ENCODE data around the gene TRMT10C. TPM values are rescaled to one million over a fixed set of nuclear protein-coding genes. Genes with fewer than 3 reads are reported as not detected.
"Not testable (repeated sequence)": the region's sequence is repeated elsewhere in the genome, so short reads cannot be mapped to it uniquely, and the experiment has no call there.

The TRMT10C gene
- 35.4 TPM for polyA plus RNA-seq (ENCODE audit: insufficient read length)
- long read RNA-seq, donor 1, transcript TRMT10C-201 (2 exons, 1,819 nt) = major isoform, 32 of 32 reads
- long read RNA-seq, donor 1, partial matches to known transcripts = 0 of 32 reads
- long read RNA-seq, donor 1, other reads (novel, unspliced or antisense) = 0 of 32 reads
- long read RNA-seq, donor 2, transcript TRMT10C-201 (2 exons, 1,819 nt) = major isoform, 28 of 36 reads
- long read RNA-seq, donor 2, partial matches to known transcripts = 8 of 36 reads
- long read RNA-seq, donor 2, other reads (novel, unspliced or antisense) = 0 of 36 reads
- long read RNA-seq, donor 3, transcript TRMT10C-201 (2 exons, 1,819 nt) = major isoform, 21 of 21 reads
- long read RNA-seq, donor 3, partial matches to known transcripts = 0 of 21 reads
- long read RNA-seq, donor 3, other reads (novel, unspliced or antisense) = 0 of 21 reads
- long read RNA-seq, donor 4, transcript TRMT10C-201 (2 exons, 1,819 nt) = major isoform, 5 of 2,176 reads
- long read RNA-seq, donor 4, partial matches to known transcripts = 2,171 of 2,176 reads
- long read RNA-seq, donor 4, other reads (novel, unspliced or antisense) = 0 of 2,176 reads
- long read RNA-seq, donor 5, transcript TRMT10C-201 (2 exons, 1,819 nt) = major isoform, 46 of 46 reads
- long read RNA-seq, donor 5, partial matches to known transcripts = 0 of 46 reads
- long read RNA-seq, donor 5, other reads (novel, unspliced or antisense) = 0 of 46 reads
- long read RNA-seq, donor 6, transcript TRMT10C-201 (2 exons, 1,819 nt) = major isoform, 27 of 43 reads
- long read RNA-seq, donor 6, partial matches to known transcripts = 16 of 43 reads
- long read RNA-seq, donor 6, other reads (novel, unspliced or antisense) = 0 of 43 reads
- long read RNA-seq, donor 7, transcript TRMT10C-201 (2 exons, 1,819 nt) = major isoform, 43 of 5,250 reads
- long read RNA-seq, donor 7, partial matches to known transcripts = 5,207 of 5,250 reads
- long read RNA-seq, donor 7, other reads (novel, unspliced or antisense) = 0 of 5,250 reads
- long read RNA-seq, donor 8, transcript TRMT10C-201 (2 exons, 1,819 nt) = major isoform, 14 of 1,386 reads
- long read RNA-seq, donor 8, partial matches to known transcripts = 1,372 of 1,386 reads
- long read RNA-seq, donor 8, other reads (novel, unspliced or antisense) = 0 of 1,386 reads

GRCh38 chr3:101561630-101562328, at the start of gene TRMT10C:
TSS of gene TRMT10C (plus strand) at chr3:101561868. CDS start at chr3:101564782, 2,914 bp downstream.
- peak; percentile 94 for DNase-seq

GRCh38 chr3:101512396-101512645, 49.3 kb upstream of the TRMT10C start:
- peak; percentile 67 for DNase-seq

- DNase-seq = peak; percentile 86
Measured at GRCh38 chr3:101512646-101513418, 48.8 kb upstream of the TRMT10C start, which contains the start of gene SENP7. TSS of gene SENP7 (minus strand) at chr3:101513212. CDS start at chr3:101513130, 82 bp downstream.

GRCh38 chr3:101513419-101513986, 48.2 kb upstream of the TRMT10C start:
- no peak for DNase-seq

- no peak for DNase-seq
Measured at GRCh38 chr3:101518421-101518871, 43.2 kb upstream of the TRMT10C start.

- DNase-seq = no peak
Measured at GRCh38 chr3:101519685-101520365, 41.8 kb upstream of the TRMT10C start.

- no peak for DNase-seq
Measured at GRCh38 chr3:101521211-101521701, 40.4 kb upstream of the TRMT10C start.

GRCh38 chr3:101527441-101527840, 34.2 kb upstream of the TRMT10C start:
- DNase-seq = no peak

GRCh38 chr3:101527906-101528305, 33.8 kb upstream of the TRMT10C start:
- no peak for DNase-seq

GRCh38 chr3:101529816-101530685, 31.6 kb upstream of the TRMT10C start:
- no peak for DNase-seq

GRCh38 chr3:101530686-101531047, 31.0 kb upstream of the TRMT10C start:
- DNase-seq = no peak

- DNase-seq = no peak
Measured at GRCh38 chr3:101531473-101532086, 30.1 kb upstream of the TRMT10C start.

GRCh38 chr3:101532783-101533602, 28.7 kb upstream of the TRMT10C start:
- DNase-seq = no peak

- no peak for DNase-seq
Measured at GRCh38 chr3:101533603-101533968, 28.1 kb upstream of the TRMT10C start.

GRCh38 chr3:101535221-101535620, 26.4 kb upstream of the TRMT10C start:
- DNase-seq = no peak

- DNase-seq = no peak
Measured at GRCh38 chr3:101536266-101536665, 25.4 kb upstream of the TRMT10C start.

- DNase-seq = not testable (repeated sequence)
Measured at GRCh38 chr3:101536955-101537354, 24.7 kb upstream of the TRMT10C start.

- no peak for DNase-seq
Measured at GRCh38 chr3:101542957-101543356, 18.7 kb upstream of the TRMT10C start.

Measured in left kidney (tissue), 8 donors.